Nephron (organoid): ENCODE data around the gene RAB14.

Source experiments
- H3K27ac Mint-ChIP-seq, 3 experiments: 2 replicates each; pipeline ENCODE4 v1.8.0; 2020; ENCODE audit warnings: mixed read lengths in 3 of 3, mild to moderate bottlenecking in 2 of 3, moderate library complexity in 1 of 3
- H3K27me3 Mint-ChIP-seq: 2 replicates; pipeline ENCODE4 v1.8.0; 2021; ENCODE audit warnings: low read depth, mild to moderate bottlenecking, moderate library complexity, mixed read lengths
- H3K36me3 Mint-ChIP-seq: 2 replicates; pipeline ENCODE4 v1.8.0; 2020; ENCODE audit warnings: low read depth, mixed read lengths
- H3K4me1 Mint-ChIP-seq: 2 replicates; pipeline ENCODE4 v1.8.0; 2020; ENCODE audit warnings: mixed read lengths
- H3K4me3 Mint-ChIP-seq, 3 experiments: 2 replicates each; pipeline ENCODE4 v1.8.0; 2020; ENCODE audit warnings: mild to moderate bottlenecking in 3 of 3, mixed read lengths in 3 of 3, moderate library complexity in 2 of 3
- H3K9me3 Mint-ChIP-seq: 2 replicates; pipeline ENCODE4 v1.8.0; 2020; ENCODE audit warnings: mixed read lengths
- TF ChIP-seq, protein P1 (sequence below), 3 experiments: fragments of 200-600 bp; sonication (generic); IDR thresholded peaks; one replicate each; pipeline ENCODE4 v1.5.0; 2021; ENCODE audit warnings: antibody characterized with exemption in 3 of 3; ENCODE audit not compliant: unreplicated experiment in 3 of 3

Gene RAB14

DNA sequence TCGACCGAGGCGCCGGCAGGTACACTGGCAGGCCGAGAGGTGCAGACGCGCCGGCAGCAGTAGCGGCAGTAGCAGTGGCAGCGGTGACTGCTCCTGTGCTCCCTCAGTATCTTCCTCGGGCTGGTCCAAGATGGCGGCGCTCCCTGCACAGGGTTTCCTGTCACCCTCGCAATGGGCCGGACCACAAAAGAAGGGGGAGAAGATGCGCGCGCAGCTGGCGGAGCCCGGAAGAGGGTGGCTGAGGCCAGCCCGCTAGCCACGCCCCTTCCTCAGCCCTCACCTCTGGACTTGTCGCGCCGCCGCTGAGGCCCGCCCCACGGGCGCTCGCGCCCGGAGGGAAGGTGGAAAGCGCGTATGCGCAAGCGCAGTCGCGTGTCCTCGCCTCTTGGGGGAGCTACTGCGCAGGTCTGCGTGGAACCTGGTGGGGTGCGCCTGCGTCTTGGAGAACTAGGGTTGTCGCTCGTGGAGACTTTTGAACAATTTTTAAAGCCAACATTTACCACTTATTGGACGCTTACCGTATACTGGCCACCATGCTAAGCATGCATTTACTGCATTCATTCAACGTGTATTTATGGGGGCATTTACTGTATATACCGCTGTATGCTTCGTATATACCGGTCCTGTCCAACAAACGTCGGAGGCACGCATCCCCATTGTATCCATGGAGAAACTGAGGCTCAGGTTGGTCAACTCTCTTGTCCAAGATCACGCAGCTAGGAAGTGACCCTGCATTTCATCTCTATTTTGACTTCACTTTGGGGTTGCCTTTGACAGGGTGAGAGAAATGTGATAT lies at the start of gene RAB14:
TSS of gene RAB14 (minus strand) at position 132 of the 796 bp plus-strand sequence. CDS start 8,457 bp downstream, outside the sequence.
- Mint-ChIP-seq H3K36me3 (no peaks in the 10 kb centered on the region), H3K4me1 (peaks cover 36% of the 10 kb centered on the region), H3K27ac (peak within 1 kb of the TSS; percentile 84 to 98 (median 98)), H3K27me3 (no peaks in the 10 kb centered on the region), H3K9me3 (no peaks in the 10 kb centered on the region), H3K4me3 (peak within 1 kb of the TSS; percentile 93 to 97 (median 97))
- TF ChIP-seq, protein P1, sequence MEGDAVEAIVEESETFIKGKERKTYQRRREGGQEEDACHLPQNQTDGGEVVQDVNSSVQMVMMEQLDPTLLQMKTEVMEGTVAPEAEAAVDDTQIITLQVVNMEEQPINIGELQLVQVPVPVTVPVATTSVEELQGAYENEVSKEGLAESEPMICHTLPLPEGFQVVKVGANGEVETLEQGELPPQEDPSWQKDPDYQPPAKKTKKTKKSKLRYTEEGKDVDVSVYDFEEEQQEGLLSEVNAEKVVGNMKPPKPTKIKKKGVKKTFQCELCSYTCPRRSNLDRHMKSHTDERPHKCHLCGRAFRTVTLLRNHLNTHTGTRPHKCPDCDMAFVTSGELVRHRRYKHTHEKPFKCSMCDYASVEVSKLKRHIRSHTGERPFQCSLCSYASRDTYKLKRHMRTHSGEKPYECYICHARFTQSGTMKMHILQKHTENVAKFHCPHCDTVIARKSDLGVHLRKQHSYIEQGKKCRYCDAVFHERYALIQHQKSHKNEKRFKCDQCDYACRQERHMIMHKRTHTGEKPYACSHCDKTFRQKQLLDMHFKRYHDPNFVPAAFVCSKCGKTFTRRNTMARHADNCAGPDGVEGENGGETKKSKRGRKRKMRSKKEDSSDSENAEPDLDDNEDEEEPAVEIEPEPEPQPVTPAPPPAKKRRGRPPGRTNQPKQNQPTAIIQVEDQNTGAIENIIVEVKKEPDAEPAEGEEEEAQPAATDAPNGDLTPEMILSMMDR (IDR thresholded peaks at IDR 0.05; ENCODE audit: unreplicated experiment in 3 of 3), result peak; percentile 66 to 68 (median 67)

DNA sequence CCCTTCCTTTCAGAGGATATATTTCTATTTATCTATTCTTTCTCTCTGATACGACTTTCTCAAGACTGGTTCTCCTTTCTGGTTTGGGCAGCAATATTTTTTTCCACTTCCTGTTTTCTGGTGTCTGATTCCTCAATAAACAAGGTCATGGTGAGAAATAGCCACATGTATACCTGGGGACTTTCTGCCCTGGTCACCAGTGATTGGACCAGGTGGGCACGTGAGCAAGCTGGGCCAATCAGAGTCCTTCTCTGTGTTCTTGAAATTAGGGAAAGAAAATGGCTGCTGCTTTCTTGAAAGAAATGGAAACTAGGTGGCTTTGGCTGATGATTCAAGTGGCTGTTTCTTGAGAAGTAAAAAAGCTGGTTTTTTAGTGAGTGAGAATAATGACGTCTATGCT lies 47.9 kb upstream of the RAB14 start:
- H3K9me3 Mint-ChIP-seq, result no peaks in the 10 kb centered on the region
- H3K4me3 Mint-ChIP-seq, result no peak overlapping the region
- no peaks in the 10 kb centered on the region for H3K27me3 Mint-ChIP-seq
- H3K27ac Mint-ChIP-seq, result no peak overlapping the region
- TF ChIP-seq, protein P1 (IDR thresholded peaks at IDR 0.05; ENCODE audit: unreplicated experiment in 3 of 3), result no peak
- H3K36me3 Mint-ChIP-seq, result no peaks in the 10 kb centered on the region
- H3K4me1 Mint-ChIP-seq, result peaks cover 18% of the 10 kb centered on the region

DNA sequence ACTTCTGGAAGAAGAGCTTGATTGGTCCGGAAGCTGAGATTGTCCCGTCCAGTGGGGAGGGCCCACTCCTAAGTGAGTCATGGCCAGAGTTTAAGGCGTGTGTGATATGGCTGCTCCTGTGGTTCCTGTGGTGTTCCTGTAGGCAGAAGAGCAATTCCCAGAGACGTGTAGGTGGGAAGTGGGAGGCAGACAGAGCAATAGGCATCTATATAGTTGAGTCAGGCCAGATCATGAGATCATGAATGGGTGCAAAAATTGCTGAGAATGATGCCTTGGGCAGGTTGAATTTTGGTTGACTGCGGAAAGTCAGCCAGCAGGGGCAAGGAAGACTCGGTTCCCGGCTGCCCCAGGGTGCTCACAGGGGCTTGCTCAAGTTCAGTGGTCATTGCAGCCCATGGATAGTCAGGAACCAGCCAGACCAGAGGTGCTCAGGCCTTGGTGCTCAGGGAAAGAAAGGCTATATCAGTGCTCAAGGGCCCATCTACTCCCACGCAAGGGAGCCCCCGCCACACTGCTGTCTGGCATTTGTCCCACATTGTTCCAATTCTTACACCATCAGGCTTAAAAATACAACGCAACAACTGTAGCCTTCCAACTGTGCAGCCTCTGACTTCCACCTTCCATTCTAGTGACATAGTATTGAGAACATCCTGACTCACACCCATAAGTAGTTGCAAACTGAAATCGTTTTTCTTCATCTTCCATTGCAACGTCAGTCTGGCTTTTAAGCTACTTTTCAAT lies 45.3 kb upstream of the RAB14 start:
- no peaks in the 10 kb centered on the region for H3K36me3 Mint-ChIP-seq

DNA sequence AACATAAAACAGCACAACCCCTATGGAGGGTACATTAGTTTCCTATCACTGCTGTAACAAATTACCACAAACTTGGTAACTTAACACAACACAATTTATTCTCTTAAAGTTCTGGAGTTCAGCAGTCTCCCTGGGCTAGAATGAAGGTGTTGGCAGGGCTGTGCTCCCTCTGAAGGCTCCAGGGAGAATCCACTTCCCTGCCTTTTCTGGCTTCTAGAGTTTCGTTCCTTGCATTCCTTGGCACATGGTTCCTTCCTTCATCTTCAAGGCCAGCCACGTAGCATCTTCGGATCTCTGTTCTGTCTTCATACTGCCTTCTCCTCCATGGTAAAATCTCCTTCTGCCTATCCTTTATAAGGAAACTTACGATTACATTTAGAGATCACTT lies 41.3 kb upstream of the RAB14 start:
- no peaks in the 10 kb centered on the region for H3K36me3 Mint-ChIP-seq
- TF ChIP-seq, protein P1 (IDR thresholded peaks at IDR 0.05; ENCODE audit: unreplicated experiment in 3 of 3), result no peak
- peaks cover 28% of the 10 kb centered on the region for H3K4me1 Mint-ChIP-seq
- no peak overlapping the region for H3K4me3 Mint-ChIP-seq
- H3K27me3 Mint-ChIP-seq, result no peaks in the 10 kb centered on the region
- H3K9me3 Mint-ChIP-seq, result peaks cover 9% of the 10 kb centered on the region
- H3K27ac Mint-ChIP-seq, result no peak overlapping the region

More for the DNA sequence above, 45.3 kb upstream of the RAB14 start:
- TF ChIP-seq, protein P1 (IDR thresholded peaks at IDR 0.05; ENCODE audit: unreplicated experiment in 3 of 3), result no peak
- Mint-ChIP-seq H3K27ac (peak overlapping the region in 1 of 3 experiments; percentile 16), H3K9me3 (peaks cover 9% of the 10 kb centered on the region), H3K4me3 (peak overlapping the region in 1 of 3 experiments; percentile 18), H3K4me1 (peaks cover 18% of the 10 kb centered on the region), H3K27me3 (no peaks in the 10 kb centered on the region)

DNA sequence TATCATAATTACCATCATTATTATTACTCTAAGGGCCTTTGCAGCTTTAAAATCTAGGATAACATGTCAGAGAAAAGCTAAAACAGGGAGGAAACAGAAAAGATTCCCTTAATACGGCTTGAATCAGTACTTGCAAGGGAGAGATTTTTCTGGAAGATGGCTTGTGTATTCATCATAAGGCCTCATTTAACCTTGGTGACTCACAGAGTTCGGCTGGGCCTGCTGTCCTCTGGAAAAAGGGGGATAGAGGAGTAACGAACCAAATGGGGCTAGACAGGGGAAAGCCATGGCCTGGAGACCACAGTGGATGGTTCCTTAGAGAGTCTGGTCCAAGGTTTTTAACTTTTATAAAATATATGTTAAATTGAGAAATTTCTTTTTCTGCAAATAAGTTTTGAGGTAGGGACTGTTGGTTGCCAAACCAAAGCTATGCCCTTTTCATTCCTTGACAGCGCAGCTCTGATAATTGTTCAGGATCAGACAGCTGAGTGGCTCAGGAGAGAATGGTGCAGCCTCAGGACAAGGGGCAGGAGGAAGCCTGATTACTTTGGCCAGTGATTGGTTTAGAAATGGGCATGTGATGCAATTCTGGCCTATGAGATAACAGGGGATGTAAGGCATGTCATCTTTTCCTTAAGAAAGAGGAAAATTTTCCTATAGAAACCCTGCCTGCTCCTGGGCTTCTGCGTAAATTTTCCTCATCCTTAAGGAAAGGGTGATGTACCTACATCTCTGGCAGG lies 40.7 kb upstream of the RAB14 start:
- no peak overlapping the region for H3K4me3 Mint-ChIP-seq
- no peak overlapping the region for H3K27ac Mint-ChIP-seq
- H3K4me1 Mint-ChIP-seq, result peaks cover 26% of the 10 kb centered on the region
- no peaks in the 10 kb centered on the region for H3K27me3 Mint-ChIP-seq
- TF ChIP-seq, protein P1 (IDR thresholded peaks at IDR 0.05; ENCODE audit: unreplicated experiment in 3 of 3), result no peak
- peaks cover 9% of the 10 kb centered on the region for H3K9me3 Mint-ChIP-seq
- no peaks in the 10 kb centered on the region for H3K36me3 Mint-ChIP-seq
